Ascending aorta (tissue), 2 donors: Measurements from ENCODE around the gene SMURF1. TPM values are rescaled to one million over a fixed set of nuclear protein-coding genes. Genes with fewer than 3 reads are reported as not detected.

Experiments used
- DNase-seq, 2 donors: peaks; one replicate each; pipeline ENCODE4 v3.0.0-alpha.2; 2019; ENCODE audit warnings: low spot score in 2 of 2
- H3K27ac ChIP-seq, 2 donors: fragments of 200-600 bp; sonication (generic); one replicate each; pipeline ENCODE4 v1.5.1; 2016 to 2017; ENCODE audit warnings: mild to moderate bottlenecking in 1 of 2
- H3K27me3 ChIP-seq: fragments of 200-600 bp; sonication (generic); one replicate; pipeline ENCODE4 v1.5.1; 2017
- H3K36me3 ChIP-seq, 2 donors: fragments of 200-600 bp; sonication (generic); one replicate each; pipeline ENCODE4 v1.5.1; 2016
- H3K4me1 ChIP-seq, 2 donors: fragments of 200-600 bp; sonication (generic); one replicate each; pipeline ENCODE4 v1.5.1; 2016 to 2017; ENCODE audit warnings: mild to moderate bottlenecking in 1 of 2
- H3K4me3 ChIP-seq, 2 donors: fragments of 200-600 bp; sonication (generic); one replicate each; pipeline ENCODE4 v1.5.1; 2016 to 2017; ENCODE audit warnings: mild to moderate bottlenecking in 1 of 2
- H3K9me3 ChIP-seq, 2 donors: fragments of 200-600 bp; sonication (generic); one replicate each; pipeline ENCODE4 v1.5.1; 2016
- CTCF ChIP-seq, 3 experiments: fragments of 200-600 bp in 2 of 3; fragments of 450-650 bp in 1 of 3; sonication (generic) in 2 of 3; IDR thresholded peaks; one replicate each; pipeline ENCODE4 v1.5.1; 2016 to 2019; ENCODE audit warnings: antibody characterized with exemption in 3 of 3, mild to moderate bottlenecking in 1 of 3, moderate library complexity in 1 of 3
- intact Hi-C: fragments of 100-400 bp; cut with DNase I; formaldehyde crosslinking; loops from one replicate; pipeline ENCODE4 v1.15.1; 2023
- total RNA-seq: library from RNA; depleted of rRNA; stranded (reverse); fragments of >200 nt; gene quantifications from one replicate; pipeline ENCODE4 v1.1.0, GENCODE V29; 2016

The SMURF1 gene
- total RNA-seq, 1 donor from 2014 or later: 26.5 TPM

DNA sequence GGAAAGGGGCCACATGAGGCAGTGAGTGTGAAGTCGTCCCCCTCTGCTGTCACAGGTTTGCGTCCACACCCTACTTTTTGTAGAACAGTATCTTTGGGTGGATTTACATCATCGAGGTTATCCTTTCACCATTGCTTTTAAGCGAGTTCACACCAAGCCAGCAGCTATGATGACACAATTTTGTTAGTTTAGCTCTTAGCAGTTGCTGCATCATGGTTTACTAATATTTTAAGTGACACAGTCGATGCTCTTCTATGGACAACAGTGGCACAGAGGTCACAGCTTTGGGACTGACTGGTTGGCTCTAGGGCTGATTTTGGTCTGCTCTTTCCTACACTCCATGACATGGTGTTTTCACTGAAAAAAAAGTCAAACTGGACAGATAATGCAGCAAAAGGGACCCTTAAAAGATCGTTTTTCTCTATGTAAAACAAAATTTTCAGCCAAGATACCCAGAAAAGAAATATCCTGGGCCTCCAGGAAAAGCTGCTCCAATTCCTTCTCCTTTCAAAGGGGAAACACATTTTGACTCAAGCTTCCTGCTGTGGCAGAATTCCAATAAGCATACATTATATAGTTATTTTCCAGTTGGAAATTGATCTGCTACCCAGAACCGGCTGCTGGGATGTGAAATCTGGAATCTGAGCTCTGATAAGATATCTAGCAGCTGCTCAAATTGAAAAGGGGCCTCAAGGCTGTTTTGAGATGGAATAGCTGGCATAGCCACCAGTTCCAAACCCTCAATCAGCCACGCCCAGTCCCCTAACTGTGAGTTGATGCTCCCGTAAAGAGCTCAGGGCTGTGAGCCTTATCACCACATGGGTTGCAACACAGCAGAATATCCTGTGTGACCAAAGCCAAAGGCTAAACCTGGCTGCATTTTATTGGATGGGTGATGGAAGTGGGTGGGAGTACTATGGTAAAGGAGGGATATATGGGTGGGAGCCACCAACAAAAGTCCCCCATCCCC lies 114.2 kb downstream of the SMURF1 start:
- no peak overlapping the region for H3K4me3 ChIP-seq
- peak in 1 of 2 donors; percentile 54 for DNase-seq
- H3K27me3 ChIP-seq: no peaks in the 10 kb centered on the region
- intact Hi-C loops: loop anchor here (10.0 kb wide), 1 partner anchor 525 kb away; the partner anchor contains the start of genes FAM200A and ZNF655
- H3K36me3 ChIP-seq: peaks cover 59 to 68% of the 10 kb centered on the region in 2 donors
- peaks cover 9 to 18% of the 10 kb centered on the region in 2 donors for H3K4me1 ChIP-seq
- no peaks in the 10 kb centered on the region for H3K9me3 ChIP-seq
- peak overlapping the region; percentile 88 to 91 for H3K27ac ChIP-seq
- TF ChIP-seq CTCF (IDR thresholded peaks at IDR 0.05): no peak

- peak in 1 of 2 donors; percentile 56 for DNase-seq
- Histone ChIP-seq H3K27ac (peak overlapping the region; percentile 88 to 91), H3K9me3 (no peaks in the 10 kb centered on the region), H3K4me1 (peaks cover 9 to 18% of the 10 kb centered on the region in 2 donors), H3K36me3 (peaks cover 48 to 55% of the 10 kb centered on the region in 2 donors), H3K27me3 (no peaks in the 10 kb centered on the region), H3K4me3 (no peak overlapping the region)
- no peak for TF ChIP-seq CTCF (IDR thresholded peaks at IDR 0.05)
- intact Hi-C loops: no loop called here
These were observed 115.5 kb downstream of the SMURF1 start for GRCh38 chr7:99028261-99028973.

- intact Hi-C loops: no loop called here
- peaks cover 43 to 49% of the 10 kb centered on the region in 2 donors for H3K36me3 ChIP-seq
- no peaks in the 10 kb centered on the region for H3K27me3 ChIP-seq
- no peak for TF ChIP-seq CTCF (IDR thresholded peaks at IDR 0.05)
- peaks cover 9 to 18% of the 10 kb centered on the region in 2 donors for H3K4me1 ChIP-seq
- DNase-seq: peak in 1 of 2 donors; percentile 42
- H3K4me3 ChIP-seq: no peak overlapping the region
- H3K27ac ChIP-seq: no peak overlapping the region
- H3K9me3 ChIP-seq: no peaks in the 10 kb centered on the region
These were observed 116.1 kb downstream of the SMURF1 start for GRCh38 chr7:99027841-99028240.

DNA sequence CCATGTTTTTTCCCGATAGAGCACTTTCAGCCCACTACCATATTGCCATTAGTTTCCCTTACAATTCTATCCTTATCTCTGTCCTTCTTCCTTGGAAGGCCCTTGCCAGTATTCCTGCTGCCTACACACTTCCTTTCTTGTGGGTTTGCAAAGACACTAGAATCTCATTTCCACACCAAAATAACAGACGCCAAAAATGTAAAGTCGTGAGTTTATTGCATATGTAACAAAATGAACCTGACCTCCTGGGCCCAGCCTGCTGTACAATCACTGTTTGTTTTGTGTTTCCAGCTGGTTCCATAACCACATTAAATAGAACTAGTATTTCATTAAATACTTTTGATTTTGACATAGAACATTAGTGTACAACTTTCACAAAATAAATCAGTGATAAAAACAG lies 116.7 kb downstream of the SMURF1 start:
- H3K4me3 ChIP-seq: no peak overlapping the region
- H3K4me1 ChIP-seq: peaks cover 9 to 18% of the 10 kb centered on the region in 2 donors
- TF ChIP-seq CTCF (IDR thresholded peaks at IDR 0.05): no peak
- intact Hi-C loops: no loop called here
- H3K9me3 ChIP-seq: no peaks in the 10 kb centered on the region
- H3K36me3 ChIP-seq: peaks cover 37 to 43% of the 10 kb centered on the region in 2 donors
- H3K27me3 ChIP-seq: no peaks in the 10 kb centered on the region
- no peak overlapping the region for H3K27ac ChIP-seq
- peak in 1 of 2 donors; percentile 2 for DNase-seq

DNA sequence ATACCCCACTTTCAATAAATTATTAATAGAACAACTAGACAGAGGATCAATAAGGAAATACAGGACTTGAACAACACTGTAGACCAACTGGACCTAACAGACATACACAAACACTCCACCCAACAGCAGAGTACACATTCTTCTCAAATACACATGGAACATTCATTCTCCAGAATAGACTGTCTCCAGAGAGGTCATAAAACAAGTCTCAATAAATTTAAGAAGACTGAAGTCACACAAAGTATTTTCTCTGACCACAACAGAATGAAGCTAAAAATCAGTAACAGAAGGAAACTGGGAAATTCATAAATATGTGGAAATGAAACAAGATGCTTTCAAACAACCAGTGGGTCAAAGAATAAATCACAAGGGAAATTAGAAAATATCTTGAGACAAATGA lies 119.8 kb downstream of the SMURF1 start:
- Histone ChIP-seq H3K9me3 (no peaks in the 10 kb centered on the region), H3K4me1 (peaks cover 3% of the 10 kb centered on the region in 2 donors), H3K36me3 (peaks cover 12 to 25% of the 10 kb centered on the region in 2 donors), H3K4me3 (no peak overlapping the region), H3K27ac (peak overlapping the region; percentile 4 to 46), H3K27me3 (no peaks in the 10 kb centered on the region)
- intact Hi-C loops: no loop called here
- no peak for TF ChIP-seq CTCF (IDR thresholded peaks at IDR 0.05)
- peak in 1 of 2 donors; percentile 9 for DNase-seq
